H1 (cell line): Measurements from ENCODE around the gene QSER1. TPM values are rescaled to one million over a fixed set of nuclear protein-coding genes. Genes with fewer than 3 reads are reported as not detected.

Experiments used
- CTCF ChIA-PET: fragments of 300-600 bp; sonication (Branson Sonifier 250); formaldehyde crosslinking; loops from one replicate; lab custom pipeline; 2021; ENCODE audit not compliant: partially characterized antibody; lab: Charles Lee
- POLR2A ChIA-PET: fragments of 300-600 bp; sonication (Branson Sonifier 250); formaldehyde crosslinking; loops from one replicate; lab custom pipeline; 2021; ENCODE audit warnings: inconsistent platforms; ENCODE audit not compliant: partially characterized antibody; lab: Charles Lee
- DNase-seq, 2 experiments: peaks; one replicate each; pipeline versions ENCODE4 v3.0.0 to v3.0.0-alpha.2; 2010 to 2022; ENCODE audit warnings: low spot score in 2 of 2, low read depth in 1 of 2, mixed read lengths in 1 of 2
- FAIRE-seq: peaks from 2 replicates; lab custom pipeline; 2011; peaks lifted over from hg19 to GRCh38; lab: Jason Lieb, UNC
- H2AFZ ChIP-seq: 2 replicates; pipeline ENCODE4 v1.8.1; 2012; ENCODE audit warnings: low read length, inconsistent platforms
- H2AK5ac ChIP-seq: 2 replicates; pipeline ENCODE4 v1.6.1; 2013; ENCODE audit warnings: low read depth, low read length
- H2BK120ac ChIP-seq: replicated peaks from 2 replicates; pipeline ENCODE3; 2013; ENCODE audit warnings: low read depth, low read length, inconsistent platforms
- H2BK12ac ChIP-seq: 2 replicates; pipeline ENCODE4 v1.6.1; 2013; ENCODE audit warnings: low read depth, low read length
- H2BK15ac ChIP-seq: 2 replicates; pipeline ENCODE4 v1.6.1; 2013; ENCODE audit warnings: low read length
- H2BK20ac ChIP-seq: 2 replicates; pipeline ENCODE4 v1.6.1; 2013; ENCODE audit warnings: low read length
- H2BK5ac ChIP-seq: 2 replicates; pipeline ENCODE4 v1.6.1; 2013; ENCODE audit warnings: low read depth, low read length
- H3K14ac ChIP-seq: 2 replicates; pipeline ENCODE4 v1.6.1; 2013; ENCODE audit warnings: inconsistent platforms; ENCODE audit not compliant: insufficient read length
- H3K18ac ChIP-seq: 2 replicates; pipeline ENCODE4 v1.6.1; 2013; ENCODE audit warnings: low read length; ENCODE audit errors: extremely low read depth
- H3K23ac ChIP-seq: 2 replicates; pipeline ENCODE4 v1.6.1; 2013; ENCODE audit warnings: inconsistent platforms; ENCODE audit not compliant: insufficient read length
- H3K23me2 ChIP-seq: 2 replicates; pipeline ENCODE4 v1.6.1; 2013; ENCODE audit warnings: low read depth, low read length
- H3K27ac ChIP-seq: 2 replicates; pipeline ENCODE4 v1.6.1; 2011; ENCODE audit warnings: low read depth, low read length, inconsistent platforms
- H3K27me3 ChIP-seq, 4 experiments: replicated peaks in 1 of 4; 1 replicate in 1 of 4; 2 replicates in 3 of 4; pipeline versions ENCODE4 v1.6.1 to v1.8.1; 2011 to 2013; ENCODE audit warnings: low read length in 3 of 4, mild to moderate bottlenecking in 3 of 4, inconsistent platforms in 2 of 4, mixed read lengths in 2 of 4, moderate library complexity in 1 of 4; ENCODE audit not compliant: control insufficient read depth in 3 of 4, insufficient read depth in 3 of 4; ENCODE audit errors: extremely low read depth in 1 of 4
- H3K36me3 ChIP-seq, 4 experiments: 2 replicates each; pipeline versions ENCODE4 v1.6.1 to v1.8.1; 2011 to 2013; ENCODE audit warnings: mild to moderate bottlenecking in 4 of 4, low read length in 3 of 4, moderate library complexity in 2 of 4, control low read depth in 1 of 4, inconsistent platforms in 1 of 4; ENCODE audit not compliant: insufficient read depth in 4 of 4, control insufficient read depth in 2 of 4
- H3K4ac ChIP-seq: replicated peaks from 2 replicates; pipeline ENCODE3; 2013; ENCODE audit warnings: low read length, low read depth, mixed read lengths, inconsistent platforms; ENCODE audit not compliant: insufficient read length
- H3K4me1 ChIP-seq, 4 experiments: replicated peaks in 1 of 4; 1 replicate in 1 of 4; 2 replicates in 3 of 4; pipeline versions ENCODE4 v1.6.1 to v1.8.1; 2011 to 2013; ENCODE audit warnings: low read length in 3 of 4, inconsistent platforms in 2 of 4, mixed read lengths in 1 of 4; ENCODE audit not compliant: insufficient read depth in 4 of 4, control insufficient read depth in 3 of 4
- H3K4me2 ChIP-seq, 2 experiments: 2 replicates each; pipeline versions ENCODE4 v1.6.1 to v1.8.1; 2011 to 2013; ENCODE audit warnings: low read depth in 2 of 2, low read length in 2 of 2, control low read depth in 1 of 2, inconsistent platforms in 1 of 2, mild to moderate bottlenecking in 1 of 2; ENCODE audit not compliant: insufficient read depth in 1 of 2
- H3K4me3 ChIP-seq, 4 experiments: fragments of 200-600, 300-600 bp in 1 of 4; sonication (generic), shearing (Covaris generic), sonication (Bioruptor Twin) in 1 of 4; 2 replicates each; pipeline versions ENCODE4 v1.5.1 to v1.8.1; 2011 to 2016; ENCODE audit warnings: low read length in 4 of 4, low read depth in 3 of 4, control low read depth in 2 of 4, inconsistent platforms in 2 of 4, mild to moderate bottlenecking in 2 of 4, mixed read lengths in 1 of 4, moderate library complexity in 1 of 4; ENCODE audit not compliant: insufficient read depth in 2 of 4; ENCODE audit errors: extremely low read depth in 1 of 4
- H3K56ac ChIP-seq: replicated peaks from 2 replicates; pipeline ENCODE3; 2013; ENCODE audit warnings: low read depth, mild to moderate bottlenecking, mixed read lengths, low read length, inconsistent platforms; ENCODE audit not compliant: insufficient read length
- H3K79me1 ChIP-seq: 2 replicates; pipeline ENCODE4 v1.6.1; 2013; ENCODE audit warnings: low read depth, low read length, control low read depth
- H3K79me2 ChIP-seq, 2 experiments: 2 replicates each; pipeline versions ENCODE4 v1.6.1 to v1.8.1; 2012 to 2013; ENCODE audit warnings: low read length in 2 of 2, mild to moderate bottlenecking in 2 of 2, inconsistent platforms in 1 of 2; ENCODE audit not compliant: insufficient read depth in 2 of 2, control insufficient read depth in 1 of 2
- H3K9ac ChIP-seq, 4 experiments: replicated peaks in 1 of 4; 1 replicate in 1 of 4; 2 replicates in 3 of 4; pipeline versions ENCODE4 v1.6.1 to v1.8.1; 2011 to 2013; ENCODE audit warnings: low read depth in 3 of 4, low read length in 3 of 4, control low read depth in 2 of 4, mild to moderate bottlenecking in 2 of 4, moderate library complexity in 2 of 4, inconsistent platforms in 1 of 4; ENCODE audit errors: extremely low read depth in 1 of 4
- H3K9me3 ChIP-seq, 2 experiments: 2 replicates each; pipeline versions ENCODE4 v1.6.1 to v1.8.1; 2012 to 2013; ENCODE audit warnings: mild to moderate bottlenecking in 2 of 2, moderate library complexity in 2 of 2, control low read depth in 1 of 2, inconsistent platforms in 1 of 2, low read depth in 1 of 2, low read length in 1 of 2, mixed read lengths in 1 of 2; ENCODE audit not compliant: insufficient read depth in 2 of 2
- H4K20me1 ChIP-seq, 2 experiments: replicated peaks in 1 of 2; 2 replicates each; pipeline versions ENCODE3 to v1.8.1; 2011 to 2013; ENCODE audit warnings: inconsistent platforms in 2 of 2, low read length in 2 of 2, mild to moderate bottlenecking in 1 of 2; ENCODE audit not compliant: insufficient read depth in 2 of 2, control insufficient read depth in 1 of 2
- H4K5ac ChIP-seq: 2 replicates; pipeline ENCODE4 v1.6.1; 2013; ENCODE audit warnings: low read length, low read depth, mixed read lengths, inconsistent platforms; ENCODE audit not compliant: insufficient read length
- H4K8ac ChIP-seq: 2 replicates; pipeline ENCODE4 v1.8.0; 2013; ENCODE audit warnings: mild to moderate bottlenecking, moderate library complexity, low read length, inconsistent platforms; ENCODE audit not compliant: insufficient read depth; ENCODE audit errors: extremely low read depth
- H4K91ac ChIP-seq: replicated peaks from 2 replicates; pipeline ENCODE3; 2013; ENCODE audit warnings: low read length, mixed read lengths, inconsistent platforms; ENCODE audit not compliant: insufficient read length
- CBX8 ChIP-seq: fragments of 300-800, 300-1000 bp; sonication (generic); IDR thresholded peaks from 2 replicates; pipeline ENCODE4 v1.7.1; 2016; ENCODE audit warnings: low read depth, low read length, borderline replicate concordance
- CREB1 ChIP-seq: IDR thresholded peaks from 2 replicates; pipeline ENCODE4 v1.6.1; 2012; ENCODE audit warnings: inconsistent platforms
- JUN ChIP-seq: IDR thresholded peaks from 2 replicates; pipeline ENCODE4 v1.6.1; 2011; ENCODE audit warnings: low read depth, mild to moderate bottlenecking, improper control_type of control experiment, low read length
- KDM5A ChIP-seq: fragments of 200-600 bp; IDR thresholded peaks from 2 replicates; pipeline ENCODE4 v1.7.1; 2012; ENCODE audit warnings: mild to moderate bottlenecking, low read length, inconsistent platforms, mixed read lengths
- PHF8 ChIP-seq: fragments of 200-600 bp; sonication (generic); conservative IDR thresholded peaks from 2 replicates; pipeline ENCODE4 v1.7.1; 2012; ENCODE audit warnings: low read depth, mild to moderate bottlenecking, inconsistent platforms, low read length, moderate library complexity
- POLR2A ChIP-seq, 2 experiments: IDR thresholded peaks; 1 replicate in 1 of 2; 2 replicates in 1 of 2; pipeline ENCODE4 v1.6.1; 2011; ENCODE audit warnings: low read depth in 2 of 2, low read length in 2 of 2, mild to moderate bottlenecking in 2 of 2; ENCODE audit errors: control extremely low read depth in 1 of 2
- POLR2AphosphoS5 ChIP-seq: IDR thresholded peaks from 2 replicates; pipeline ENCODE4 v1.6.1; 2011; ENCODE audit warnings: low read depth, low read length
- SP4 ChIP-seq: IDR thresholded peaks from 2 replicates; pipeline ENCODE4 v1.6.1; 2012; ENCODE audit warnings: low read length, inconsistent platforms
- TAF7 ChIP-seq: optimal IDR thresholded peaks from 2 replicates; pipeline ENCODE3; 2011; ENCODE audit warnings: low read depth, mild to moderate bottlenecking, inconsistent platforms, low read length, moderate library complexity, borderline replicate concordance
- TBP ChIP-seq: IDR thresholded peaks from 2 replicates; pipeline ENCODE4 v1.6.1; 2011; ENCODE audit warnings: low read depth, low read length, improper control_type of control experiment
- WGBS, 2 experiments: shearing (Covaris generic) in 1 of 2; methylation state at CpG; one replicate each; pipeline versions ENCODE4 v1.1.6 to v1.1.7; 2013 to 2015; ENCODE audit warnings: low lambda C conversion rate in 2 of 2, mixed read lengths in 2 of 2, inconsistent platforms in 1 of 2, low coverage in 1 of 2, missing lambda C conversion rate in 1 of 2; ENCODE audit not compliant: insufficient replicate concordance in 2 of 2, insufficient coverage in 1 of 2, insufficient read length in 1 of 2; ENCODE audit errors: extremely low coverage in 1 of 2, missing lambda C conversion rate in 1 of 2; 5-methylcytosine and 5-hydroxymethylcytosine counted together
- polyA plus RNA-seq, 7 experiments: library from polyadenylated mRNA; depleted of rRNA in 3 of 7; stranded (reverse) in 5 of 7; unstranded in 2 of 7; fragments of >200 nt in 5 of 7; fragments of 200-250 nt in 2 of 7; gene quantifications; 1 replicate in 5 of 7; 2 replicates in 1 of 7; 4 replicates in 1 of 7; pipeline versions ENCODE4 v1.2.1 to v1.2.3, GENCODE V29; 2011 to 2013; ENCODE audit warnings: missing spikeins in 2 of 7, mixed read lengths in 2 of 7
- total RNA-seq: library from RNA; stranded (reverse); fragmentation: NEBNext Ultra II Directional; extraction: Animal tissue kit (Norgen Biotek cat#: 25700); gene quantifications from 2 replicates; pipeline ENCODE4 v1.2.1, GENCODE V29; 2021
- TF ChIP-seq, protein P1 (sequence below): IDR thresholded peaks from 2 replicates; pipeline ENCODE4 v1.6.1; 2012; ENCODE audit warnings: inconsistent platforms

The QSER1 gene
- total and polyA plus RNA-seq, 2 of the 8 experiments (the other 6 are each of a cell fraction or from before 2014, with no cell fraction given) = 29.3 to 117 TPM

- Histone ChIP-seq H2BK12ac (no peak overlapping the region), H3K18ac (peak overlapping the region; percentile 88), H3K9me3 (no peaks in the 10 kb centered on the region), H3K14ac (no peak overlapping the region), H3K4ac (no peak overlapping the region), H2BK20ac (no peak overlapping the region), H2AFZ (no peak overlapping the region), H3K9ac (peak overlapping the region; percentile 88 to 91 (median 90); a peak in 6 of 7 replicates), H3K27me3 (no peaks in the 10 kb centered on the region), H2BK120ac (no peak overlapping the region), H2BK5ac (peak overlapping the region; percentile 81; the same call in 1 of the 2 replicates), H4K8ac (no peak overlapping the region), H2AK5ac (0 out of 2 replicates have a peak overlapping the region, but pooled peaks have one; percentile 7), H3K27ac (peak overlapping the region; percentile 97), H2BK15ac (no peak overlapping the region), H4K5ac (peak overlapping the region; percentile 99), H3K23me2 (no peaks in the 10 kb centered on the region), H3K79me2 (peaks cover 40 to 60% of the 10 kb centered on the region in 2 experiments), H4K91ac (peak overlapping the region; percentile 12), H3K4me2 (peak overlapping the region; percentile 69 to 91), H3K23ac (no peak overlapping the region), H3K36me3 (peaks cover 0 to 31% (median 1%) of the 10 kb centered on the region in 4 experiments; a peak in 4 of 8 replicates), H3K79me1 (peaks cover 5% of the 10 kb centered on the region; the same call in 1 of the 2 replicates), H3K4me1 (peaks cover 2 to 25% (median 7%) of the 10 kb centered on the region in 4 experiments), H4K20me1 (peaks cover 10 to 17% of the 10 kb centered on the region in 2 experiments), H3K4me3 (peak overlapping the region; percentile 84 to 98 (median 93)), H3K56ac (peak overlapping the region; percentile 33)
- ChIA-PET CTCF (interaction anchor here (0.6 to 2.2 kb wide), 8 partner anchors 9 to 145 kb away, joined by 3 to 6 read pairs (median 4); no protein-coding TSS in a partner anchor), POLR2A (interaction anchor here (0.7 to 4.3 kb wide), 15 partner anchors 9 to 145 kb away, joined by 3 to 35 read pairs (median 4); partner anchors contain the start of genes DEPDC7 and TCP11L1)
- 1% methylated on average over 14 of the region's 14 CpGs; no CpG with 5 or more reads in 1 of the 2 experiments for WGBS, 2 experiments
- peak; percentile 28 to 87 for TF ChIP-seq POLR2A (IDR thresholded peaks at IDR 0.05; ENCODE audit: control extremely low read depth in 1 of 2, low read depth in 2 of 2, low read length in 2 of 2)
- TF ChIP-seq KDM5A = no peak
- TF ChIP-seq TBP = peak; percentile 66
- TF ChIP-seq JUN = no peak
- peak; percentile 63 for TF ChIP-seq TAF7
- peak; percentile 81 for TF ChIP-seq POLR2AphosphoS5
- 0 out of 2 replicates have a peak, but pooled peaks have one; percentile 7 for TF ChIP-seq CREB1
- no peak for TF ChIP-seq SP4
- 0 out of 2 replicates have a peak, but pooled peaks have one; percentile 17 for TF ChIP-seq PHF8
- TF ChIP-seq CBX8 = no peak
- TF ChIP-seq, protein P1, sequence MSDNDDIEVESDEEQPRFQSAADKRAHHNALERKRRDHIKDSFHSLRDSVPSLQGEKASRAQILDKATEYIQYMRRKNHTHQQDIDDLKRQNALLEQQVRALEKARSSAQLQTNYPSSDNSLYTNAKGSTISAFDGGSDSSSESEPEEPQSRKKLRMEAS = 0 out of 2 replicates have a peak, but pooled peaks have one; percentile 1
- DNase-seq (no peak), FAIRE-seq (peak; percentile 87)
Measured at GRCh38 chr11:32894149-32894827, 1.7 kb downstream of the QSER1 start.
